Osteocyte (in vitro differentiated cells): Measurements from ENCODE around the gene VASH2. TPM values are rescaled to one million over a fixed set of nuclear protein-coding genes. Genes with fewer than 3 reads are reported as not detected.

Source experiments
- DNase-seq: peaks from one replicate; pipeline ENCODE4 v3.0.0; 2021; ENCODE audit warnings: mixed read lengths; ENCODE audit not compliant: unreplicated experiment; ENCODE audit errors: extremely low spot score
- H3K27ac Mint-ChIP-seq: one replicate; pipeline ENCODE4 v1.8.0; 2021; ENCODE audit warnings: mild to moderate bottlenecking, mixed read lengths; ENCODE audit not compliant: unreplicated experiment
- H3K27me3 Mint-ChIP-seq: one replicate; pipeline ENCODE4 v1.8.0; 2021; ENCODE audit warnings: mixed read lengths; ENCODE audit not compliant: unreplicated experiment
- H3K36me3 Mint-ChIP-seq: one replicate; pipeline ENCODE4 v1.8.0; 2021; ENCODE audit warnings: mixed read lengths; ENCODE audit not compliant: unreplicated experiment
- H3K4me1 Mint-ChIP-seq: one replicate; pipeline ENCODE4 v1.8.0; 2021; ENCODE audit warnings: mixed read lengths; ENCODE audit not compliant: unreplicated experiment
- H3K4me3 Mint-ChIP-seq: one replicate; pipeline ENCODE4 v1.8.0; 2021; ENCODE audit warnings: mild to moderate bottlenecking, moderate library complexity, mixed read lengths; ENCODE audit not compliant: unreplicated experiment
- H3K9me3 Mint-ChIP-seq: one replicate; pipeline ENCODE4 v1.8.0; 2021; ENCODE audit warnings: mixed read lengths; ENCODE audit not compliant: unreplicated experiment
- CTCF ChIP-seq: fragments of 200-600 bp; sonication (generic); IDR thresholded peaks from 2 replicates; pipeline ENCODE4 v1.5.0; 2021; ENCODE audit warnings: antibody characterized with exemption, mild to moderate bottlenecking, moderate library complexity
- total RNA-seq: library from RNA; stranded (reverse); gene quantifications from 2 replicates; pipeline ENCODE4 v1.2.1, GENCODE V29; 2021

VASH2 gene
- total RNA-seq, 1 donor from 2014 or later, result 3.3 TPM

DNA sequence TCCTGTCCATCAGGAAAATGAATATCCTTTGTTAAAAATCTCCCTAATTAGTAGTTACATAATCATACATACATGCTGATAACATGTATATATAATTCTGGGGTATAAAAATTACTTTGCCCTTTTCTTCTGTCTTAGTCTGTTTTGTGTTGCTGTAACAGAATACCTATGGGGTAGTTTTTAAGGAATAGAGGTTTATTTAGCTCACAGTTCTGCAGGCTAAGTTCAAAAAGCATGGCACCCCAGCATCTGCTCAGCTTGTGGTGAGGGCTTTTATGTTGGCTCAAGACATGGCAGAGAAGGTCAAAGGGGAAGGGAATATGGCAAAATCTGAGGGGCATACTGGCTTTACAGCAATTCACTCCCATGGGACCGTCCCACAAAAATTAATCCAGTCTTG is 84.4 kb downstream of the VASH2 start:
- H3K27me3 Mint-ChIP-seq, result peaks cover 52% of the 10 kb centered on the region
- DNase-seq, result no peak
- no peak overlapping the region for H3K27ac Mint-ChIP-seq
- H3K36me3 Mint-ChIP-seq, result no peaks in the 10 kb centered on the region
- H3K9me3 Mint-ChIP-seq, result no peaks in the 10 kb centered on the region
- no peak for TF ChIP-seq CTCF
- H3K4me3 Mint-ChIP-seq, result no peak overlapping the region
- H3K4me1 Mint-ChIP-seq, result no peaks in the 10 kb centered on the region

GRCh38 chr1:213035573-213035972 is 85.2 kb downstream of the VASH2 start:
- Mint-ChIP-seq H3K4me1 (no peaks in the 10 kb centered on the region), H3K27ac (no peak overlapping the region), H3K4me3 (no peak overlapping the region), H3K36me3 (no peaks in the 10 kb centered on the region), H3K27me3 (peaks cover 46% of the 10 kb centered on the region), H3K9me3 (no peaks in the 10 kb centered on the region)
- no peak for DNase-seq
- no peak for TF ChIP-seq CTCF

Other genes starting within 250 kb of the VASH2 start
- 28.7 and 29.4 TPM in 2 replicates for gene NSL1, start 158.8 kb upstream of the VASH2 start, total RNA-seq
- gene TATDN3, start 158.6 kb upstream of the VASH2 start, total RNA-seq, result 13.0 and 15.6 TPM in 2 replicates
- not detected in 2 replicates for gene SPATA45, start 102.9 kb upstream of the VASH2 start, total RNA-seq
- 4.9 and 7.1 TPM in 2 replicates for gene FLVCR1, start 92.3 kb upstream of the VASH2 start, total RNA-seq
- 30.5 and 34.7 TPM in 2 replicates for gene ANGEL2, start 65.3 kb downstream of the VASH2 start, total RNA-seq
- gene RPS6KC1, start 100.7 kb downstream of the VASH2 start, total RNA-seq, result 19.6 and 22.8 TPM in 2 replicates